ENCODE results near the gene AEBP1. TPM values are rescaled to one million over a fixed set of nuclear protein-coding genes. Genes with fewer than 3 reads are reported as not detected.

The AEBP1 gene
- total and polyA plus RNA-seq, 2 experiments from 2014 or later: 15.1 to 42.0 TPM

- Histone ChIP-seq H3K27ac (ENCODE audit: low read depth) (no peak overlapping the region), H3F3A (replicated peaks; ENCODE audit: low read depth) (no peaks in the 10 kb centered on the region; the same call in 1 of the 2 replicates), H3K9me2 (ENCODE audit: insufficient read depth) (no peaks in the 10 kb centered on the region), H3K79me2 (replicated peaks; ENCODE audit: insufficient read depth) (no peaks in the 10 kb centered on the region), H3K4me2 (no peak overlapping the region), H3K27me3 (ENCODE audit: insufficient read depth) (no peaks in the 10 kb centered on the region), H3K4me3 (no peak overlapping the region), H2AFZ (no peak overlapping the region), H3K36me3 (ENCODE audit: insufficient read depth) (no peaks in the 10 kb centered on the region), H4K20me1 (replicated peaks; ENCODE audit: insufficient read depth) (no peaks in the 10 kb centered on the region; the same call in 1 of the 2 replicates), H3K4me1 (ENCODE audit: insufficient read depth) (no peaks in the 10 kb centered on the region)
- Mint-ChIP-seq H3K27ac (no peak overlapping the region), H3K4me3 (no peak overlapping the region), H3K27me3 (ENCODE audit: insufficient read depth, low read depth, poor library complexity) (peaks cover 18% of the 10 kb centered on the region), H3K9me3 (no peaks in the 10 kb centered on the region), H3K36me3 (ENCODE audit: low read depth) (peaks cover 30% of the 10 kb centered on the region), H3K4me1 (no peaks in the 10 kb centered on the region; the same call in 2 of the 3 replicates)
- DNase-seq (ENCODE audit: low spot score) (no peak), ATAC-seq (no peak)
- TF ChIP-seq EZH2phosphoT487 (IDR thresholded peaks at IDR 0.05; ENCODE audit: unreplicated experiment) (no peak), EZH2 (IDR thresholded peaks at IDR 0.05; ENCODE audit: low read depth, unreplicated experiment) (no peak), CREB1 (CRISPR knock-in tag; IDR thresholded peaks at IDR 0.05; ENCODE audit: low read depth) (no peak), STAT1 (IDR thresholded peaks at IDR 0.05; ENCODE audit: unreplicated experiment) (no peak), ETS1 (IDR thresholded peaks at IDR 0.05) (no peak)
- TF ChIP-seq, protein P1, sequence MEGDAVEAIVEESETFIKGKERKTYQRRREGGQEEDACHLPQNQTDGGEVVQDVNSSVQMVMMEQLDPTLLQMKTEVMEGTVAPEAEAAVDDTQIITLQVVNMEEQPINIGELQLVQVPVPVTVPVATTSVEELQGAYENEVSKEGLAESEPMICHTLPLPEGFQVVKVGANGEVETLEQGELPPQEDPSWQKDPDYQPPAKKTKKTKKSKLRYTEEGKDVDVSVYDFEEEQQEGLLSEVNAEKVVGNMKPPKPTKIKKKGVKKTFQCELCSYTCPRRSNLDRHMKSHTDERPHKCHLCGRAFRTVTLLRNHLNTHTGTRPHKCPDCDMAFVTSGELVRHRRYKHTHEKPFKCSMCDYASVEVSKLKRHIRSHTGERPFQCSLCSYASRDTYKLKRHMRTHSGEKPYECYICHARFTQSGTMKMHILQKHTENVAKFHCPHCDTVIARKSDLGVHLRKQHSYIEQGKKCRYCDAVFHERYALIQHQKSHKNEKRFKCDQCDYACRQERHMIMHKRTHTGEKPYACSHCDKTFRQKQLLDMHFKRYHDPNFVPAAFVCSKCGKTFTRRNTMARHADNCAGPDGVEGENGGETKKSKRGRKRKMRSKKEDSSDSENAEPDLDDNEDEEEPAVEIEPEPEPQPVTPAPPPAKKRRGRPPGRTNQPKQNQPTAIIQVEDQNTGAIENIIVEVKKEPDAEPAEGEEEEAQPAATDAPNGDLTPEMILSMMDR (conservative IDR thresholded peaks at IDR 0.05; ENCODE audit: low read depth in 2 of 2): no peak
- TF ChIP-seq, protein P2, sequence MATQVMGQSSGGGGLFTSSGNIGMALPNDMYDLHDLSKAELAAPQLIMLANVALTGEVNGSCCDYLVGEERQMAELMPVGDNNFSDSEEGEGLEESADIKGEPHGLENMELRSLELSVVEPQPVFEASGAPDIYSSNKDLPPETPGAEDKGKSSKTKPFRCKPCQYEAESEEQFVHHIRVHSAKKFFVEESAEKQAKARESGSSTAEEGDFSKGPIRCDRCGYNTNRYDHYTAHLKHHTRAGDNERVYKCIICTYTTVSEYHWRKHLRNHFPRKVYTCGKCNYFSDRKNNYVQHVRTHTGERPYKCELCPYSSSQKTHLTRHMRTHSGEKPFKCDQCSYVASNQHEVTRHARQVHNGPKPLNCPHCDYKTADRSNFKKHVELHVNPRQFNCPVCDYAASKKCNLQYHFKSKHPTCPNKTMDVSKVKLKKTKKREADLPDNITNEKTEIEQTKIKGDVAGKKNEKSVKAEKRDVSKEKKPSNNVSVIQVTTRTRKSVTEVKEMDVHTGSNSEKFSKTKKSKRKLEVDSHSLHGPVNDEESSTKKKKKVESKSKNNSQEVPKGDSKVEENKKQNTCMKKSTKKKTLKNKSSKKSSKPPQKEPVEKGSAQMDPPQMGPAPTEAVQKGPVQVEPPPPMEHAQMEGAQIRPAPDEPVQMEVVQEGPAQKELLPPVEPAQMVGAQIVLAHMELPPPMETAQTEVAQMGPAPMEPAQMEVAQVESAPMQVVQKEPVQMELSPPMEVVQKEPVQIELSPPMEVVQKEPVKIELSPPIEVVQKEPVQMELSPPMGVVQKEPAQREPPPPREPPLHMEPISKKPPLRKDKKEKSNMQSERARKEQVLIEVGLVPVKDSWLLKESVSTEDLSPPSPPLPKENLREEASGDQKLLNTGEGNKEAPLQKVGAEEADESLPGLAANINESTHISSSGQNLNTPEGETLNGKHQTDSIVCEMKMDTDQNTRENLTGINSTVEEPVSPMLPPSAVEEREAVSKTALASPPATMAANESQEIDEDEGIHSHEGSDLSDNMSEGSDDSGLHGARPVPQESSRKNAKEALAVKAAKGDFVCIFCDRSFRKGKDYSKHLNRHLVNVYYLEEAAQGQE (IDR thresholded peaks at IDR 0.05; ENCODE audit: unreplicated experiment): no peak
These were observed 28.7 kb upstream of the AEBP1 start for GRCh38 chr7:44075296-44076075.
